ENCODE measurements around the gene CHRDL2. TPM values are rescaled to one million over a fixed set of nuclear protein-coding genes. Genes with fewer than 3 reads are reported as not detected.

The CHRDL2 gene
- total RNA-seq, 1 donor from 2014 or later, result 1.4 TPM

DNA sequence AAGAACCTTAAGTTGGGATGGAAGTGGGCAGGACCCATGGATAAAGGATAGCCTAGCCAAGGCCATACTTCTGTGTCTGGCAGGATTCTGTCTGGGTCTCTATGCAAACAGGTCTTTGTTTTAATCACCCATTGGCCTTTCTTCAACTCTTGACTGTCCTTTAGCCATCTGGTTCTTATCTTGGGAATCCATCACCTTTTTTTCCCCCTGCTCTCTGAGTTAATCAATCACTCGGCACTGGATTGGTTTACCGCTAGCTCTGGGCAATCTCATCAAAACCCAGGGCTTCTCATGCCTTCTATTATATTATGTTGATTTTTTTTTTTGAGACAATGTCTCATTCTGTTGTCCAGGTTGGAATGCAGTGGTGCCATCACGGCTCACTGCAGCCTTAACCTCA is 15.6 kb upstream of the CHRDL2 start:
- Mint-ChIP-seq H3K27me3 (peaks cover 4% of the 10 kb centered on the region), H3K27ac (no peak overlapping the region), H3K4me3 (no peak overlapping the region), H3K4me1 (ENCODE audit: unreplicated experiment) (peaks cover 28% of the 10 kb centered on the region), H3K9me3 (no peaks in the 10 kb centered on the region), H3K36me3 (peaks cover 13% of the 10 kb centered on the region)
- DNase-seq (ENCODE audit: extremely low spot score, unreplicated experiment), result no peak
- TF ChIP-seq, protein P1, sequence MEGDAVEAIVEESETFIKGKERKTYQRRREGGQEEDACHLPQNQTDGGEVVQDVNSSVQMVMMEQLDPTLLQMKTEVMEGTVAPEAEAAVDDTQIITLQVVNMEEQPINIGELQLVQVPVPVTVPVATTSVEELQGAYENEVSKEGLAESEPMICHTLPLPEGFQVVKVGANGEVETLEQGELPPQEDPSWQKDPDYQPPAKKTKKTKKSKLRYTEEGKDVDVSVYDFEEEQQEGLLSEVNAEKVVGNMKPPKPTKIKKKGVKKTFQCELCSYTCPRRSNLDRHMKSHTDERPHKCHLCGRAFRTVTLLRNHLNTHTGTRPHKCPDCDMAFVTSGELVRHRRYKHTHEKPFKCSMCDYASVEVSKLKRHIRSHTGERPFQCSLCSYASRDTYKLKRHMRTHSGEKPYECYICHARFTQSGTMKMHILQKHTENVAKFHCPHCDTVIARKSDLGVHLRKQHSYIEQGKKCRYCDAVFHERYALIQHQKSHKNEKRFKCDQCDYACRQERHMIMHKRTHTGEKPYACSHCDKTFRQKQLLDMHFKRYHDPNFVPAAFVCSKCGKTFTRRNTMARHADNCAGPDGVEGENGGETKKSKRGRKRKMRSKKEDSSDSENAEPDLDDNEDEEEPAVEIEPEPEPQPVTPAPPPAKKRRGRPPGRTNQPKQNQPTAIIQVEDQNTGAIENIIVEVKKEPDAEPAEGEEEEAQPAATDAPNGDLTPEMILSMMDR (conservative IDR thresholded peaks at IDR 0.05), result no peak

DNA sequence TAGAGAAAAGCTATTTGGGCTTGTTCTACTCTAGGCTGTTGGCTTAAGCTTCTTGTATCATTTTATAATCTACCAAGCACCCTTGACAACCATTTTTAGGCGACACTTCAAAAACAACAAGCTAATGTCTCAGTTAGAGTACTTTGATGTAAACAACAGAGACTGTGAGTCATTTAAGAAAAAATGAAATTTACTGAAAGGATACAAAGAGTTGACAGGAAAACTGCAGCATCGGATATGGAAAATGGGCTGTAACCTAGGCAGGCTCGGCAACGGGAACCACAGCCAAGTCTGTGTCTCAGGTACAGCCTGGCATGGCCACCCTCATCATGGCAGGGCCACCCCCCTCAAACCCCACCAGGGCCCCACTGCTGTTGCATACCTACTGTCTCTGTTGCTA is 13.1 kb upstream of the CHRDL2 start:
- Mint-ChIP-seq H3K27ac (no peak overlapping the region), H3K9me3 (no peaks in the 10 kb centered on the region), H3K27me3 (peaks cover 8% of the 10 kb centered on the region), H3K4me3 (no peak overlapping the region), H3K36me3 (peaks cover under 1% of the 10 kb centered on the region), H3K4me1 (ENCODE audit: unreplicated experiment) (peaks cover 12% of the 10 kb centered on the region)
- no peak for DNase-seq (ENCODE audit: extremely low spot score, unreplicated experiment)
- TF ChIP-seq, protein P1 (conservative IDR thresholded peaks at IDR 0.05), result no peak

DNA sequence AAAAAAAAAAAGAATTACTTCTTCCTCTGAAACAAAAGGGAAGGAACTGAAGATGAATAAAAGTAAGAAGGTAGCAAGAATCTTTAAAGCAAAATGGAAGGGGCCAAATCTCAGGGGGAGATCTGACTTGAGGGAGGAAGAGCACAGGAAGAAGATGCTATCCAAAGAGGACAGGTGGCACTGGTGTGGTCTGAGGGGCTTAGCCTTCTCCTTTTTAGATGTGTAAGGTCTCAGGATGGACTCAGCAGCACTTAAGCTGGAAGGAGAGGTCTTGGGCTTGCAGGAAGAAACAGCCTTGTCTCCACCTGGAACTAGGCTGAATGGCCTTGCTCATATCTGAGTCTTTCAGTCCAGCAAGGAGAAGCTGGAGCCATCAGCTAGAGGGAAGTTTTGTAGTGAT is 12.4 kb upstream of the CHRDL2 start:
- peaks cover 12% of the 10 kb centered on the region for H3K4me1 Mint-ChIP-seq (ENCODE audit: unreplicated experiment)
- H3K4me3 Mint-ChIP-seq, result no peak overlapping the region
- no peaks in the 10 kb centered on the region for H3K9me3 Mint-ChIP-seq

DNA sequence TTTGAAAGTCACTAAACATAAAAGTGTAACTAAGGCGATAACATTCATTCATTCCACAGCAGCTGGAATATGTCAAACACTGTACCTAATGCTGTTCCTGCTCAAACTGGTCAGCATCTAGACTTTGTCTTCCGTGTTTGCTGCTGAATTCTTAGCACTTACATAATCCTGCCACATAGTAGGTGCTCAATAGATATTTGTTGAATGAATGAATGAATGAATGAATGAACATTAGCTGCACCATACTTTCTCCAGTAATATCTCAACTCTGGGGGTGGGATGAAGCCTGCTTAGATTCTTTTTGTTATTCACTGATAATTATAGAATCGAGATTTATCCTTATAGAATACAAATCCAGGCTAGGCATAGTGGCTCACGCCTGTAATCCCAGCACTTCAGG is 10.8 kb upstream of the CHRDL2 start:
- TF ChIP-seq, protein P1 (conservative IDR thresholded peaks at IDR 0.05), result no peak
- Mint-ChIP-seq H3K27ac (no peak overlapping the region), H3K4me3 (no peak overlapping the region), H3K36me3 (no peaks in the 10 kb centered on the region), H3K4me1 (ENCODE audit: unreplicated experiment) (no peaks in the 10 kb centered on the region), H3K9me3 (no peaks in the 10 kb centered on the region), H3K27me3 (peaks cover 21% of the 10 kb centered on the region)
- no peak for DNase-seq (ENCODE audit: extremely low spot score, unreplicated experiment)

More for the DNA sequence above, 12.4 kb upstream of the CHRDL2 start:
- no peak for DNase-seq (ENCODE audit: extremely low spot score, unreplicated experiment)
- TF ChIP-seq, protein P1 (conservative IDR thresholded peaks at IDR 0.05), result no peak
- no peaks in the 10 kb centered on the region for H3K36me3 Mint-ChIP-seq
- no peak overlapping the region for H3K27ac Mint-ChIP-seq
- H3K27me3 Mint-ChIP-seq, result peaks cover 14% of the 10 kb centered on the region

DNA sequence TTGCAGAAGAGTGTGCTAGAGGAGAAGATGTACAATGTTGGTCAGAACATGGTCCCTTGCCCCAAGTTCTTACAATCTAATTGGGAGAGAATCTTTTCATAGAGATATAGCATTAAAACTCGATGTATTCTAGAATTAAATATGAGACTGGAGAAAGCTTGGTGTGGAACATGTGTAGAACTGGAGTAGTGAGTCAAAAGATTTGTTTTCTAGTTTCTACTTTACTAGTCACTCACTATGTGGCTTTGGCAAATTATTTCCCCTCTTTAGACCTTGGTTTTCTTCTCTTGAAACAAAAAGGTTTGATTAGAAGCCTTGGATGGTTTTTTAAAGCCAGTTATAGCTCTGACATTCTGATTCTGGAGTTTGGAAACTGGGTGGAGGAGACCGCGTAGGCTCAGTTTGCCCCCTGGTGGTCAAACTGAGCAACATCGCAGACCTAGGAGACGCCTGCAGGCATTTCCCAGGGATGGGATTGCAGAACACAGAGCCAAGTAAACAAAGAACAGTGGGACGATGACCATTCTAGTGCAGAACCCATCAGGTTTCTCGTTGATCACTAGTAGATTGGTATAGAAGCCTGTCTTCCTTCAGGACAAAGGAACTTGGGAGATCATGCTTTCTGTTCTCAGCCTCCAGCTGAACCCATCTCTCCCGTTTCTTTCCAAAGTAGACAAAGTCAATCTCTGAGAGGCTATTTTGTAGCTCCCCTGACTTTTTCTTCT is 8.5 kb upstream of the CHRDL2 start:
- TF ChIP-seq, protein P1 (conservative IDR thresholded peaks at IDR 0.05), result peak; percentile 87
- no peaks in the 10 kb centered on the region for H3K36me3 Mint-ChIP-seq
- H3K4me1 Mint-ChIP-seq (ENCODE audit: unreplicated experiment), result peaks cover 2% of the 10 kb centered on the region
- DNase-seq (ENCODE audit: extremely low spot score, unreplicated experiment), result no peak
- no peak overlapping the region for H3K27ac Mint-ChIP-seq
- peaks cover 33% of the 10 kb centered on the region for H3K27me3 Mint-ChIP-seq
- H3K4me3 Mint-ChIP-seq, result no peak overlapping the region
- H3K9me3 Mint-ChIP-seq, result no peaks in the 10 kb centered on the region

All from type B pancreatic cell (in vitro differentiated cells).